Panc1 (cell line): Measurements from ENCODE around the gene TMC7. TPM values are rescaled to one million over a fixed set of nuclear protein-coding genes. Genes with fewer than 3 reads are reported as not detected.

ENCODE experiments used
- total RNA-seq: library from RNA; stranded (reverse); gene quantifications from one replicate; pipeline ENCODE4 v1.2.1, GENCODE V29; 2021; ENCODE audit not compliant: unreplicated experiment

Gene TMC7
- total RNA-seq, 1 experiment from 2014 or later, result 5.1 TPM

Other genes with a start within 250 kb of the TMC7 start
- 1,366 TPM for gene RPS15A, start 193.6 kb upstream of the TMC7 start, total RNA-seq
- 343 TPM for gene ARL6IP1, start 182.4 kb upstream of the TMC7 start, total RNA-seq
- 113 TPM for gene SMG1, start 57.5 kb upstream of the TMC7 start, total RNA-seq
- 39.6 TPM for gene COQ7, start 83.7 kb downstream of the TMC7 start, total RNA-seq
- 83.2 TPM for gene ITPRIPL2, start 130.0 kb downstream of the TMC7 start, total RNA-seq
- 5.4 TPM for gene SYT17, start 184.3 kb downstream of the TMC7 start, total RNA-seq